ENCODE measurements around the gene LAPTM5.

DNA sequence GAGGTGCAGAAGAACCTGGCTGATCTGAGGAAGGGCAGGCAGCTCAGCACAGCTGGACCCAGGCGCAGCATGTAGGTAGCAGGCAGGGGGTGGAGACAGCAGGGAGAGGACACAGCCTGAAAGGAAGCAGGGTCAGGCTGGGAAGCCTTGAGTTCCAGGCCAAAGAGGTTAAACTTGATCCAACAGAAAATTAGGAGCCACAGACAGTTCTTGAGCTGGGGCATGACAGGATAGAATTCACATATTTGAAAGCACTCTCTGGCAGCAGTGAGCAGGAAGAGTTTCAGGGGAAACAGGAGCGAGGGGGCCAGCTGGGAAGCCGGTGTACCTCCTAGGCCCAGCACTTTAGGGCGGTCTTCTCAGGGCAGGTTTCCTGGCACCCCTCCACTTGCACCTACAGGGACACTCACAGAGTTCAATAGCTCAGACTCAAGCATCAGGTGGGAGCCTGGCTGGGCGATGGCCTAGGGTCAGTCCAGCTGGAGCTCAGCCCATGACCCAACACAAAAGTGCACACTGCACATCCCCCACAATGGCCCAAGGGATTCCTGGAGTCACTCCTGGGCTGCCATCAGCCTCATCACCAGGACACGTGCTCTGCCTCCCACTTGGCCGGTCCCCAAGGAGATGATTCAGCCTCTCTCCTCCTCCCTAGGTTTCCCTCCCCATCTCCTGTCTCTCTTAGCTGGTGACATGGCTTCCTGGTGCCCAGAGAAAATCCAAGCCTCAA is 56.9 kb downstream of the LAPTM5 start:
- no peak for TF ChIP-seq POLR2A (IDR thresholded peaks at IDR 0.05)
- TF ChIP-seq CTCF (IDR thresholded peaks at IDR 0.05): no peak
